GM18861 (cell line): ENCODE data around the gene SSB.
"Not testable (repeated sequence)": the region's sequence is repeated elsewhere in the genome, so short reads cannot be mapped to it uniquely, and the experiment has no call there.

ENCODE experiments used
- ATAC-seq: cut with Tn5 transposase; IDR thresholded peaks from one replicate; pipeline ENCODE4 v1.9.1; 2021; ENCODE audit not compliant: unreplicated experiment

Gene SSB

GRCh38 chr2:169798718-169799592 lies at the start of gene SSB:
Gene SSB, plus strand, starts transcription at chr2:169798871. Its CDS starts 2,090 bp downstream, at chr2:169800961.
- peak; percentile 91 for ATAC-seq

GRCh38 chr2:169752752-169753151 lies 45.9 kb upstream of the SSB start:
- no peak for ATAC-seq

- ATAC-seq = no peak
These were observed 43.4 kb upstream of the SSB start for GRCh38 chr2:169755083-169755870.

GRCh38 chr2:169756342-169756741 lies 42.3 kb upstream of the SSB start:
- no peak for ATAC-seq

- ATAC-seq = no peak
These were observed 41.3 kb upstream of the SSB start for GRCh38 chr2:169757356-169757755.

- no peak for ATAC-seq
These were observed 40.9 kb upstream of the SSB start for GRCh38 chr2:169757778-169758177.

GRCh38 chr2:169759987-169760386 lies 38.7 kb upstream of the SSB start:
- no peak for ATAC-seq

- ATAC-seq = not testable (repeated sequence)
These were observed 37.9 kb upstream of the SSB start for GRCh38 chr2:169760798-169761197.

- ATAC-seq = no peak
These were observed 37.3 kb upstream of the SSB start for GRCh38 chr2:169761251-169761969.

GRCh38 chr2:169761970-169762292 lies 36.7 kb upstream of the SSB start:
- ATAC-seq = no peak

GRCh38 chr2:169765523-169765922 lies 33.1 kb upstream of the SSB start:
- no peak for ATAC-seq

- no peak for ATAC-seq
These were observed 31.3 kb upstream of the SSB start for GRCh38 chr2:169767243-169767888.

- no peak for ATAC-seq
These were observed 30.2 kb upstream of the SSB start for GRCh38 chr2:169768262-169768995.

- no peak for ATAC-seq
These were observed 27.6 kb upstream of the SSB start for GRCh38 chr2:169771021-169771420.

GRCh38 chr2:169771612-169772011 lies 27.1 kb upstream of the SSB start:
- ATAC-seq = no peak

GRCh38 chr2:169772651-169773050 lies 26.0 kb upstream of the SSB start:
- ATAC-seq = no peak

GRCh38 chr2:169775354-169775753 lies 23.3 kb upstream of the SSB start:
- no peak for ATAC-seq

- ATAC-seq = no peak
These were observed 22.9 kb upstream of the SSB start for GRCh38 chr2:169775765-169776164.

GRCh38 chr2:169776252-169776761 lies 22.4 kb upstream of the SSB start:
- no peak for ATAC-seq

GRCh38 chr2:169778446-169778845 lies 20.2 kb upstream of the SSB start:
- ATAC-seq = no peak
